SIG-M5 treated with dmso at 0.1 percent for 504 hours (cell line): ENCODE data around the gene KIAA1143.
A peak's percentile ranks its signal among the peaks of the same experiment; 100 is the strongest.

Experiments
- DNase-seq: peaks from one replicate; lab custom pipeline; 2025; ENCODE audit not compliant: unreplicated experiment; lab: John Stamatoyannopoulos, UW

Gene KIAA1143

DNA sequence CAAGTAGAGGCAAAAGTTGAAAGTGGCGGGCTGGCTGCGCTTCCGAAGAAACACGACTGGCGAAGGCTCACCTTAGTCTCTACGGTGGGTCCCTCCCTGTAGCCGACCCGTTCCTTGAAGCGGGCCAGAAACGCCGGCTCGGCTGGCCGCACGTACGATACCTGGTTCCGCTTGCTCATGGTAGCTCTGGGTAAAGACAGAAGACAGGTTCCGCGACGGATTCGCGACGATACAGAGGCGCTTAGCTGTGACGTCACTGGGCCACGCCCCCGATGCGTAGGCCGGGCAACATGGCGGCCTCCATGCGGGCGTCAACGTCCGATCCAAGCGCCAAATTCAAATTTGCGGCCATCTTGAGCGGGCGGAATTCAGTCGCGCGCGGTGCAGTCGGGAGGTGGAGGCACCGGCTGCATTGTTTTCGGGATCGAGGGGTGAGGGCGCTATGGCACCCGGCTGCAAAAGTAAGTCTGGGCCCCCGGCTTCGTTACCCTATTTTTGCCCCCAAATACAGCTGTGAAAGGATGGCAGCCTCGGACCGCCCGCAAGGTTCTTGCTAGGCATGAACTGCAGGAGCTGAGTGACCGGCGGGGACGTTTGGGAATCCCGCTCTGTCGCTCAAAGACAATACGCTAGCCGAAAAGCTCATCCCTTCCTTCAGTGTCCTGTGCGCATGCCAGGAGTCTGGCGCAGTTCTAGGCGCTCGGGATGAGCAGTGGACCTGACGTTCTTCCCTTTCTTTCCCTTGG is at the start of gene KIAA1143, which contains the start of gene KIF15:
KIAA1143 (minus strand) TSS at position 196 of the 746 bp plus-strand sequence; CDS start at position 179, 17 bp downstream.
KIF15 (plus strand) TSS at position 371 of the 746 bp plus-strand sequence; CDS start at position 443, 72 bp downstream.
- peak; percentile 93 for DNase-seq

DNA sequence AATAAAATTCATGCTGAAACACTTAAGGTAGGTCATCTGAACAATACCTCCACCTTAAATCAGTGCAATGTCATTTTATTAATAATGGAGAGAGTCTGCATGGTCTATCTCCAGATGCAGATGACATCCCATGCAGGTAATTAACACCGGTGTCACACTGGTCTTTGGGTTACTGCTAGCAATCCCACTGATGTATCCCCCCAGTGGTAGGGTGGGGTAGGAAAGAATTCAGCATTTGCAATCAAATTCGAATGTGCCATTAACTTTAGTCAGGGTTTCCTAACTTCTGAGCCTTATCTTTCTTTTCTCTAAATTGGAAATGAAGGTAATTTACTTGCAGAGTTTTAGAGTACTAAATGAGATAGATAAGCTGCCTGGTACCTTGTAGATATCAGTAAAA is 44.5 kb upstream of the KIAA1143 start:
- DNase-seq = no peak

DNA sequence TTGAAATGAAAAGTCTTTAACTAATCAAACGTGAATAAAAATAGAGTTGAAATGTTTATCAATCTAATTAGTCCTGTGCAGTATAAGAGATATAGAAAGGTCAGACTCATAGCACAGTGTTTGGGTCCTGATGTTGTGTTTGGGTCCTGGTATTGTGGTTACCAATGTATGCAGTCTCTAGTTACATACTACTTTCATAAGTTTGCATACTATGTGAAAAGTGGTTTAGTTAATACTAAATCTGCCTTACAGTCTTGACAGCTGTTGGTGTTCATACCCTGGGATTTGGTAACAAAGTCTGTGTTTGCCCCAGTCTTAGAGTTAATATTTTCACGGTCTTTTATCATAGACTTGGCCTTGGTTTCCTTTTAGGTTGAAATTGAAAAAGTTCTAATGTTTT is 41.9 kb upstream of the KIAA1143 start:
- DNase-seq = no peak

DNA sequence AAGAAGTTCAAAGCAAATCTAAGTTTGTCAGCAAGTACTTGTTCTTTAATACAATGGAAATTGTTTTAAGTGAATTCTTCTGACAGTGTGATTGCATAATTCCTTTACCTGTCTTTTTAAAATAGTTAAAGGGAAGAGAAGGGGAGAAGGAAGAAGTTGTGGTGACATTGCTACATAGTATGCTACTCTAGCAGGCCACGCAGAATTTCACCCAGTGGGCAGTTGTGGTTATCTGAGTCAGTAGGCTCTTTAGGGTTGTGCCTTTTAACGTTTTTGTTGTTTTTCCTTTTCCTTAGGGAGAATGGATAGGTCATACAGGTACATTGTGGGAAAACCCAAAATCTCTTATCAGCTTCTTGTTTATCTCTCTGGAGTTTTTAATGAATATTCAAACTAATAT is 40.6 kb upstream of the KIAA1143 start:
- DNase-seq = peak; percentile 37

DNA sequence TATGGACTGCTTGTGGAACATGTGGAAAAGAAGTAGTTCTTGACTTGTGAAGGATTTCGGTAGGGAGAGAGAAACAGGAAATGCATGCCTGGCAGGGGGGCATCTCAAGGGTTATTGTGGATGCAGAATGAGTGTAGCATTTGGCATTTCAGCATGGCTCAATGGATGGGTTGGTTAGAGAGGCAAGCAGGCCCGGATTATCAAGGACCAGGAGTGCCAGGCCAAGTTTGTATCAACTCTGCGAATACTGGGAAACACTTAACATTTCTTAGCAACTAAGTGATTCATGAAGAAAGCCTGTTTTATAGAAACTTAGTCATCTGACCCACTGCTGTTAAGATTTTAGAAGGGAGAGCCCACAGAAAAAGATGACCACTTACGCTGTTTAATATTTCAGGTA is 33.8 kb upstream of the KIAA1143 start:
- DNase-seq = no peak

DNA sequence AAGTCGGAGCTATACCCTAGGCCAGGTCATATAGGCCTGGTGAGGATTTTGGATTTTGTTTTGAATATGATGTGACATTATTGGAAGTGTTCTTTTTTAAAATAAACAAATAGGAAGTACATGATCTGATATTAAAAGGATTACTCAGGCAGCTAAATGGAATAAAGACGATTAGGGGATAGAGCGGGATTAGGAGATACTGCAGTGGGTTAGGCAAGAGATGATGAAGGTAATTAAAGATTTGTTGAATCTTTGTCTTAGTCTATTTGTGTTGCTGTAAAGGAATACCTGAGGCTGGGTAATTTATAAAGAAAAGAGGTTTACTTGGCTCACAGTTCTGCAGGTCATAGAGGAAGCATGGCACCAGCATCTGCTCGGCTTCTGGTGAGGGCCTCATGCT is 21.5 kb upstream of the KIAA1143 start:
- no peak for DNase-seq

DNA sequence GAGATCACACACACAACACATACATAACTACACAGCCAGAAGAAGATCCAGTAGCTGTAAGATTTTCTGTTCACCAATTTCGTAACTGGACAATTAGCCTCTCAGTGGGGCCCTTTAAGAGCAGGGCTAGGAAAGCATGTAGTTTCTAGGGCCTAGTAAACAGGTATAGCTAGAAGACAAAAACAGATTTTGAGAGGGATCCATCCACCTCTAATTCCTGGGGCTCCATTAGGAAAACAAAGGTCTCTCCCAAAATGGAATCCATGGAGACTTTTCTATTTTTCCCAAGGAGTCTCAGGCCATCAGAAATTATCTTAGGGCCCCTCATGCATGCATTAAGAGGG is 10.7 kb upstream of the KIAA1143 start:
- no peak for DNase-seq

DNA sequence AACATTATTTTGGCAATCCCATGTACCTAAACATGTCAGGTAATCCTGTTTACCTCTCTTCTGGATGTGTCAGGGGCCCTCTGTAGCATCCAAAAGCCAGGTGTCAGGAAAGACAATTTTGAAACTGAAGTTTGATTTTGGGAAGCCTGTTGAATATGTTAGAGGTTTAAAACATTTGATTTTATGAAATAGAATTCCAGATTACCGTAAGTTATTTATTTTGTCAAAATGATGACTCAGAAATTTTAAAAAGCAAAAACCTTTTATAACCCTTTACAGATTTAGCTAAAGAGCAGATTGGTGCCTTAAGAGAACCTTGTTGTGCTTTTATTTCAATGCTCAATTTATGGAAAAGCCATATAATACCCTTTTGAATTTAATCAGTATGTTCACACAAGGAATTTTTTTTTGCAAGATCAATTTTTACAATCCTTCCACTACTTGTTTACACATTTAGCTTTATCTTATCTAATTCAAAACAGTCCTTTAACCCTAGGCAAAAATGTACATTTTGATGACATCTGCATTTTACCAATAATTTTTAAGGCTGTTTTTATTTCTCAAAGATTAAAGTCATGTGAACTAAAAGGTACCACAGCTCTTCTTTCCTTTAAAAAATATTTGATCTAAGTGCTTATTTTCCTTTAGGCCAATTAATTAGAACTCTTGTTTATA is 10.1 kb upstream of the KIAA1143 start:
- DNase-seq = no peak

DNA sequence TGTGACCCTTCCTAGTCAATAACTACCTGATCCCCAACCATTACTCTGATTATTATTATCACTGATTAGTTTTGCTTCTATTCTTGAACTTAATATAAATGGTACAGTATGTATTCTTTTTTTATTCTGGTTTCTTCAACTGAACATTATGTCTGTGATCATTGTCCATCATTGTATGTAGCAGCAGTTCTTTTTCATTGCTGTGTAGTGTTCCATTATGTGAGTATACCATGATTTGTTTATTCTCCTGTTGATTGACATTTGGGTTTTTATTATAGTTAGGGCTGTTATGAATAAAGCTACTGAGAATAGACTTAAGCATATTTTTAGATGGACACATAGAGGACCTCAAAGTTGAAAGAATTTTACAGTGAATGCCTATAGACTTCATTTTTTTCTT is 2.8 kb upstream of the KIAA1143 start:
- no peak for DNase-seq

DNA sequence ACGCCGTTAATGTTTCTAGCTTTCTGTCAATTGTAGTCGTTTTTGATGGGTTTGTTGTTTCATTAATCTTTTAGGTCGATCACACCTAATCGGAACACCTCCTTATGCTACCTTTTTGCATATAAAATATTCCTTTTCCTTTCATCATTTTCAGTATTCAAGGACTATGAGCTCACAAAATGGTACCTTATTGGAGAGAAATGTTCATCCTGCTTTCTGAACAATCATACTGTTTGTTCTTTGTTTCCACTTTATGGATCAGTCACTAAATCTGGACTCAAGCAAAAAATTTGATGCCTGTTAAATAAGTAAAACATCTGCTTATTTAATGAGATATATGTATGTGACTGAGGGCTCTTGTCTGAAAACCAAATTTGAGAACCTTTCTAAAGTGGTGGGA is 1.3 kb upstream of the KIAA1143 start:
- DNase-seq = no peak

DNA sequence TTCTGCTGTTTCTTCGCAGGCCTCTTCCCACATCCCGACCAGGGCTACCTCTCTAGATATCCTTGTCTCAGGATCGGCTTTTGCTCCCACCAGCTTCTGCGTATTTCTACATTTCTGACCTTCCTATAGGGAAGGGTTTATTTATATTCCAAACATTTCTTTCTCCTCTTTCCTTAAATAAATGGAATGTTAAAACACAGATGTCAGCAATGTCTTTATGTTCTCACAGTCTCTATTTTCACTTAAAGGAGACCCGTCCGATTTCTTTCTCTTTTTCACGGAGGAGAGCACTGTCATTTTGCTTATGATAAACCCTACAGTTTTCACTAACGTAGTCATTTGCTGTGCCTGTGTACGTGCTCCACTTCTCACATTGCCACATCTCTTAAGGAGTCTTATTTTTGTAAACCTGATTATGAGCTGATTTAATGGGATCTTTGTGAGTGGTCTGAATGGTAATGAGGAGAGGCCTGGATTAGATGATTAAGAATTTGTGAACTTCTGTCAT is 805 bp upstream of the KIAA1143 start:
- DNase-seq = peak; percentile 43

DNA sequence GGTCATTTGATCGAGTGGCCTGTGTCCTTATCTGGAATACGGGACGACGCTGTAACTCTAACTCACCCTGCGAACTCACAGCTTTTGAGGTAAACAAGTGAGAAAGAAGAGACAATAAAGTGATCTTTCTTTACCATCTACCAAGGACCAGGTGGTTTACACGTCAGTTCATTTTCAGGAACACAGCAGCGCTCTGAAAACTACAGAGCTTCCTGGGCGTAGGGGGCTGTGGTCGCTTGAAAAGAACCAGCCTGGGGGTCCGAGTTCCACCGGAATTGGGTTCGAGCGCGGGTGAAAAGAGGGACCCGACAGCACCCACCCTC is 357 bp downstream of the KIAA1143 start:
- peak; percentile 4 for DNase-seq

DNA sequence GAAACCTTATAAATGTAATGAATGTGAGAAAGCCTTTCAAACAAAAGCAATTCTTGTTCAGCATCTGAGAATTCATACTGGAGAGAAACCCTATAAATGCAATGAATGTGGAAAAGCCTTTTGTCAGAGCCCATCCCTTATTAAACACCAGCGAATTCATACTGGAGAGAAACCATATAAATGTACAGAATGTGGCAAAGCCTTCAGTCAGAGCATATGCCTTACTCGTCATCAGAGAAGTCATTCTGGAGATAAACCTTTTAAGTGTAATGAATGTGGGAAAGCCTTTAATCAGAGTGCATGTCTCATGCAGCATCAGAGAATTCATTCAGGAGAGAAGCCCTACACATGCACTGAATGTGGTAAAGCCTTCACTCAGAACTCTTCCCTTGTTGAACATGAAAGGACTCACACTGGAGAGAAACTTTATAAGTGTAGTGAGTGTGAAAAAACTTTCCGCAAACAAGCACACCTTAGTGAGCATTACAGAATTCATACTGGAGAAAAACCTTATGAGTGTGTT is 26.7 kb downstream of the KIAA1143 start:
- DNase-seq = no peak

DNA sequence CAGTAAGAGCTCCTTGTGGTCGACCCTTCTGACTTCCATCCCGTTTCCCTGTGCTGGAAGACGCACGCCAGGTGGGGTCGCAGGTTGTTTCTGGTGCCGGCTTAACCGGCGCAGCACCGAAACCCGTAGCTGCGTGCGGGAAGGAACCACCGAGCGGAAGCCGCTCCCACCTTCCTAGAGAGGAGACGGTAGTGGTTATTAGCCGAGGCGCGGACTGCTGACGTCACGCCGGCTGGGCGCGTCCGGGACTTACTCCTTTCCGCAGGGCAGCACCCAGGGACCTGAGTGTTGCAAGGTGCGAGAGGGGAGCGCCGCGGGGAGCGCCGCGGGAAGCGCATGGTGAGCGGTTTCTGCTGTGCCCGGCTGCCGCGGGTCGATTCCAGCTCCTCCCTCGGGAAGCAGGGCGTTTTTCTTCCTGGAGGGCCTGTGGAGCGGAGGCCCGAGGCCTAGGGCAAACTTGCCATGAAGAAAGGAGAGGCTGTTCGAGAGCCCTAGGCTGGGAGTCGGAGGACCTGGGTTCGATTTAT is 32.0 kb downstream of the KIAA1143 start, which contains the start of gene ZNF501:
ZNF501 (plus strand) TSS at position 252 of the 527 bp plus-strand sequence. CDS start 4,787 bp downstream, outside the sequence.
- DNase-seq = no peak

DNA sequence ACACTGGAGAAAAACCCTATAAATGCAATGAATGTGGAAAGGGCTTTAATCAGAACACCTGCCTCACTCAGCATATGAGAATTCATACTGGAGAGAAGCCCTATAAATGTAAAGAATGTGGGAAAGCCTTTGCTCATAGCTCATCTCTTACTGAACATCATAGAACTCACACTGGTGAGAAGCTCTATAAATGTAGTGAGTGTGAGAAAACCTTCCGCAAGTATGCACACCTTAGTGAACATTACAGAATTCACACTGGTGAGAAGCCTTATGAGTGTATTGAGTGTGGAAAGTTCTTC is 39.4 kb downstream of the KIAA1143 start:
- DNase-seq = no peak

DNA sequence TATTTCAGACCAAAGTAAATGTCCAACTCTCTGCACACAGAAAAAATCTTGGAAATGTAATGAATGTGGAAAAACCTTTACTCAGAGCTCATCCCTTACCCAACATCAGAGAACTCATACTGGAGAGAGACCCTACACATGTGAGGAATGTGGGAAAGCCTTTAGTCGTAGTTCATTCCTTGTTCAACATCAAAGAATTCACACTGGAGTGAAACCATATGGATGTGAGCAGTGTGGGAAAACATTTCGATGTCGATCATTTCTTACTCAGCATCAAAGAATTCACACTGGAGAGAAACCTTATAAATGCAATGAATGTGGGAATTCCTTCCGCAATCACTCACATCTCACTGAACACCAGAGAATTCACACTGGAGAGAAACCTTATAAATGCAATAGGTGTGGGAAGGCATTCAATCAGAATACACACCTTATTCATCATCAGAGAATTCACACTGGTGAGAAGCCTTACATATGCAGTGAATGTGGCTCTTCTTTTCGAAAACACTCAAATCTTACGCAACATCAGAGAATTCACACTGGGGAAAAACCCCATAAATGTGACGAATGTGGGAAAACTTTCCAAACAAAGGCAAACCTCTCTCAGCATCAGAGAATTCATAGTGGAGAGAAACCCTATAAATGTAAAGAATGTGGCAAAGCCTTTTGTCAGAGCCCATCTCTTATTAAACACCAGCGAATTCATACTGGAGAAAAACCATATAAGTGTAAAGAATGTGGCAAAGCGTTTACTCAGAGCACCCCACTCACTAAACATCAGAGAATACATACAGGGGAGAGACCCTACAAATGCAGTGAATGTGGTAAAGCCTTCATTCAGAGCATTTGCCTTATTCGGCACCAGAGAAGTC is 40.0 kb downstream of the KIAA1143 start:
- DNase-seq = no peak

DNA sequence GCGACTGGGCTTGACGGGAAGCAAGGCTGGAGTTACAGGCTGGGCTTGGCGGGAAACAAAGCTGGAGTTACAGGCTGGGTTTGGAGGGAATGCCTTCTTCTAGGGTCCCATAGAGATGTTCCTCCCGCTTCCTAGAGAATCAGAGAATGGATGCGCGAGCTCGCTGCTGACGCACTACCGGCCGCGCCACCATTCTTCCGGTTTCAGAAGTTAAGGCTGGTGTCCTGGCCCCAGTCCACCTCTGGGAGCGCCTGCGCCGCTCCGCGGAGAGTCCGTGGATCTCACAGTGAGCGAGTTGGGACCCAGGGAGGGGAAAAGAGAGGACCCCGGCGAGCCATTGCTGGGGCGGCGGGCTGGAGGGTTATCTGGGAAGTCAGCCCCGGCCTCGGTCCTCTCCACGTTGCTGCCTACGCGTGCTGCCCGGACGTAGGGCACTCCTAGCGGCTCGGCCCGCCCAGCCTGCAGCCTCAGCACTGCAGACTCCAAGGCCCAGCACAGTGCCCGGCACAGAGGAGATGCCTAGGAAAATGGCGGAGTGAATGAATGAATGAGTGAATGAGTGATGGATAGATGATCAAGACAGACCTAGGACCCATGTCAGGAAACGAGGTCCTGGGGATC is 48.9 kb downstream of the KIAA1143 start, which contains the start of gene ZNF502:
ZNF502 (plus strand) TSS at position 206 of the 621 bp plus-strand sequence. CDS start 7,602 bp downstream, outside the sequence.
- no peak for DNase-seq
